Stimulated activated naive CD8-positive, alpha-beta T cell treated with anti-CD3 and anti-CD28 coated beads, Interleukin-15, amount 100 ng/mL, for 72 hours (primary cell): Measurements from ENCODE around the gene C6orf120.

ENCODE experiments used
- ATAC-seq: fragments of 150-1000 bp; cut with Tn5 transposase; 2 replicates; pipeline ENCODE4 v1.10.0; 2021; ENCODE audit warnings: mild to moderate bottlenecking, moderate library complexity
- DNase-seq, 2 donors: peaks; one replicate each; pipeline ENCODE4 v3.0.0; 2021 to 2022
- H3K27ac Mint-ChIP-seq, 2 donors: one replicate each; pipeline ENCODE4 v1.8.0; 2022; ENCODE audit warnings: mild to moderate bottlenecking in 2 of 2, mixed read lengths in 2 of 2, moderate library complexity in 2 of 2
- H3K27me3 Mint-ChIP-seq: one replicate; pipeline ENCODE4 v1.8.0; 2022; ENCODE audit warnings: mixed read lengths
- H3K4me1 Mint-ChIP-seq: one replicate; pipeline ENCODE4 v1.8.0; 2022; ENCODE audit warnings: mild to moderate bottlenecking, mixed read lengths
- H3K4me3 Mint-ChIP-seq, 2 donors: one replicate each; pipeline ENCODE4 v1.8.0; 2022; ENCODE audit warnings: mild to moderate bottlenecking in 2 of 2, mixed read lengths in 2 of 2, moderate library complexity in 1 of 2
- H3K9me3 Mint-ChIP-seq, 2 donors: one replicate each; pipeline ENCODE4 v1.8.0; 2022; ENCODE audit warnings: mixed read lengths in 2 of 2

The C6orf120 gene

GRCh38 chr6:169702840-169703246 is 917 bp downstream of the C6orf120 start:
- DNase-seq: no peak
- peaks cover 67% of the 10 kb centered on the region for H3K4me1 Mint-ChIP-seq
- peak overlapping the region; percentile 91 to 95 for H3K27ac Mint-ChIP-seq
- ATAC-seq: peak; percentile 35
- peak overlapping the region; percentile 91 to 94 for H3K4me3 Mint-ChIP-seq
- H3K27me3 Mint-ChIP-seq: no peaks in the 10 kb centered on the region
- no peaks in the 10 kb centered on the region for H3K9me3 Mint-ChIP-seq

DNA sequence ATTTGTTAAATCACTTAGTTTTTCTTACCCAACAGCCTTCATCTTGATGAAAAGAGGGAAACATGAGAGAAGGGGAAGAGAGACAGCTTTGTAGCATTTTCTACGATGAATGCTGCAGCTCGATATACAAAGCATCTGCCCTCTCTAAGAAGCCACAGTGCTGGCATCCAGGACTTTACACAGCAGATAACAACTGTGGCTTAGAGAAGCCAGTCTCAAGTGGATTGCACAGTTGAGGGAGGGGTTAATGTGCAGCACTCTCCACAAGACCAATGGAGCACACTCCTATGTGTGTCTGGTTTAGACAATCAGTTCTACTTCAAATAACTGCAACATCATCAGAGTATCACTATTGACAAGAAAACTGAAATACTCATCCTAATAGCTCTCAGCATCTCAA is 5.8 kb downstream of the C6orf120 start:
- no peaks in the 10 kb centered on the region for H3K27me3 Mint-ChIP-seq
- H3K27ac Mint-ChIP-seq: peak overlapping the region in 1 of 2 donors; percentile 52
- DNase-seq (no peak), ATAC-seq (no peak)
- H3K4me1 Mint-ChIP-seq: peaks cover 52% of the 10 kb centered on the region
- H3K4me3 Mint-ChIP-seq: no peak overlapping the region
- no peaks in the 10 kb centered on the region for H3K9me3 Mint-ChIP-seq

GRCh38 chr6:169709293-169709692 is 7.4 kb downstream of the C6orf120 start:
- DNase-seq (no peak), ATAC-seq (no peak)
- no peaks in the 10 kb centered on the region for H3K9me3 Mint-ChIP-seq
- no peak overlapping the region for H3K27ac Mint-ChIP-seq
- peaks cover 42% of the 10 kb centered on the region for H3K4me1 Mint-ChIP-seq
- no peak overlapping the region for H3K4me3 Mint-ChIP-seq
- H3K27me3 Mint-ChIP-seq: no peaks in the 10 kb centered on the region

DNA sequence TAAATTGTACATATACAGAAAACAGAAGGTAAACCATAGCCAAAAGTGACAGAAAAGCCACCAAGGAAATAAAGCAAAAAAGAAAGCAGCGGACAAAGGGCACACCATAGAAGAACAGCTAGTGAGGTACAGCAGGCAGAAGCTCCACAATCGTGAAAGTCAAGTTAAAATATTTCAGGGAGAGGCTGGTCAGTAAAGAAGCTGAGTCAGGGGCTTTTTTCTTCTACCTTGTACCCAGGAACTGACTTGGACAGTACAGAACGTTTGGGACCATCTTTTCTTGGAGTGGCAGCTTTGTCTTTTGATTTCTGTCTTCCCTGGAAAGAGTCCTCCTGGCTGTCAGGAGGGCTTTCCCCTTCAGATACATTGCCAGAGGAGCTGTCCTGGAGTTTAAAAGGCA is 8.1 kb downstream of the C6orf120 start:
- ATAC-seq (no peak), DNase-seq (no peak)
- Mint-ChIP-seq H3K4me3 (no peak overlapping the region), H3K27ac (no peak overlapping the region), H3K4me1 (peaks cover 38% of the 10 kb centered on the region), H3K27me3 (no peaks in the 10 kb centered on the region), H3K9me3 (no peaks in the 10 kb centered on the region)

DNA sequence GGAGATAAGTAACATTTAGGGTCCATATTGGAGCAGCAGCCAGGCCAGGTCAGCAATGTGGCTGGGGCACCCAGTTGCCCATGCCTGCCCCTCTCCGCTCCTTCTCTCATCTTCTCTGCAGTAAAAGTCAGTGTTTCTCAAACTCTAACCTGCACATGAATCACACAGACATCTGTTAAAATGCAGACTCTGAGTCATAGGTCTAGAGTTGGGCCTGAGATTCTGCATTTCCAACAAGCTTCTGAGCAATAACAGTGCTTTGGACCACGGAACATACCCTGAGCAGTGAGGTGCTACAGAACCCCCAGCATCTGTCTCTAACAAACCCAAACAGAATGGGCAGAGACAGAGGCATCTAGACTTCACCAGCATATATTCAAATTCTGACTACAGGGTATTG is 12.3 kb downstream of the C6orf120 start:
- no peak for DNase-seq
- Mint-ChIP-seq H3K9me3 (no peaks in the 10 kb centered on the region), H3K4me1 (peaks cover 13% of the 10 kb centered on the region), H3K27ac (no peak overlapping the region), H3K27me3 (no peaks in the 10 kb centered on the region), H3K4me3 (no peak overlapping the region)
- no peak for ATAC-seq

DNA sequence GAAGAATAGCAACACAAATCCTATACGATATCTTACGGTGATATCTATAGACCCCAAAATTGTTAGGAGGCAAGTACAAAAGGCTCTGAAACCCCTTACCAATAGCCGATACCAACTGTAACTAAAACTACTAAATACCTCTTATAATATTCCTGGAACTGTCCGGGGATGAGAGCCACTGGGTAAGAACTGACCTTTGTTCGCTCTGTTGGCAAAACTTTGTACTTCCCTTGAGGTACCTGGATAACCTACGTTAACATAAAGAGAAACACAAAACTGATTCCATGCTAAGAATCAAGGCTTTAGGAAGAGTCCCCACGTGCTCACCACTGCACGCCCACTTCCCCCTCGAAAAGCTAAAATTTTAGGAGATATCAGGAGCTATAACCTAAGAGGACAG is 12.7 kb downstream of the C6orf120 start:
- no peak for ATAC-seq
- peaks cover 13% of the 10 kb centered on the region for H3K4me1 Mint-ChIP-seq
- H3K9me3 Mint-ChIP-seq: no peaks in the 10 kb centered on the region
- no peak overlapping the region for H3K27ac Mint-ChIP-seq
- H3K4me3 Mint-ChIP-seq: no peak overlapping the region
- no peaks in the 10 kb centered on the region for H3K27me3 Mint-ChIP-seq
- no peak for DNase-seq

- Mint-ChIP-seq H3K4me1 (peaks cover 28% of the 10 kb centered on the region), H3K27ac (no peak overlapping the region), H3K27me3 (no peaks in the 10 kb centered on the region), H3K9me3 (no peaks in the 10 kb centered on the region), H3K4me3 (no peak overlapping the region)
- ATAC-seq (no peak), DNase-seq (no peak)
Observed at GRCh38 chr6:169719117-169719516, 17.2 kb downstream of the C6orf120 start.

DNA sequence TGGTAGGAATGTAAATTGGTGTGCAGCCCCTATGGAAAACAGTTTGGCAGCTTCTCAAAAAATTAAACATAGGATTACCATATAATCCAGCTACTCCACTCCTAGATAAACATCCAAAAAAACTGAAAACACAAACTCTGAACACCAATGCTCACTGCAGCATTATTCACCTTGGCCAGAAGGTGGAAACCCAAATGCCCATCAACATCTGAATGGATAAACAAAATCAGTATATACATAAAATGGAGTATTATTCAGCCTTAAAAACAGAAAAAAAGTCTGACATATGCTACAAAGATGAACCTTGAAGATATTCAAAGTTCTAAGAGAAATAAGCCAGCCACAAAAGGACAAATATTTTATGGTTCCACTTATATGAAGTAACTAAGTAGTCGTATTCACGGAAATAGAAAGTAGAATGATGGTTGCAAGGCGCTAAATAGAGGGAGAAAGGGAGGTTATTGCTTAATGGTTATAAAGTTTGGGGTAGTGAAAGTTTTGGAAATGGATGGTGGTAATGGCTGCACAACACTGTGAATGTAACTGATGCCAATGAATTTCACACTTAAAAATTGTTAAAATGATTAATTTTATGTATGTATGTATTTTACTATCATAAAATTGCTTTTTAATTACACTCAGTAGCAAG is 18.4 kb downstream of the C6orf120 start:
- Mint-ChIP-seq H3K27me3 (no peaks in the 10 kb centered on the region), H3K4me3 (peak overlapping the region in 1 of 2 donors; percentile 3), H3K4me1 (peaks cover 28% of the 10 kb centered on the region), H3K9me3 (no peaks in the 10 kb centered on the region), H3K27ac (no peak overlapping the region)
- ATAC-seq (no peak), DNase-seq (no peak)

- Mint-ChIP-seq H3K4me1 (peaks cover 45% of the 10 kb centered on the region), H3K9me3 (no peaks in the 10 kb centered on the region), H3K27ac (peak overlapping the region; percentile 34 to 94), H3K27me3 (no peaks in the 10 kb centered on the region), H3K4me3 (peak overlapping the region; percentile 78 to 95)
- DNase-seq (peak; percentile 15 to 34), ATAC-seq (peak; percentile 32)
Observed at GRCh38 chr6:169722362-169723199, 20.7 kb downstream of the C6orf120 start.

DNA sequence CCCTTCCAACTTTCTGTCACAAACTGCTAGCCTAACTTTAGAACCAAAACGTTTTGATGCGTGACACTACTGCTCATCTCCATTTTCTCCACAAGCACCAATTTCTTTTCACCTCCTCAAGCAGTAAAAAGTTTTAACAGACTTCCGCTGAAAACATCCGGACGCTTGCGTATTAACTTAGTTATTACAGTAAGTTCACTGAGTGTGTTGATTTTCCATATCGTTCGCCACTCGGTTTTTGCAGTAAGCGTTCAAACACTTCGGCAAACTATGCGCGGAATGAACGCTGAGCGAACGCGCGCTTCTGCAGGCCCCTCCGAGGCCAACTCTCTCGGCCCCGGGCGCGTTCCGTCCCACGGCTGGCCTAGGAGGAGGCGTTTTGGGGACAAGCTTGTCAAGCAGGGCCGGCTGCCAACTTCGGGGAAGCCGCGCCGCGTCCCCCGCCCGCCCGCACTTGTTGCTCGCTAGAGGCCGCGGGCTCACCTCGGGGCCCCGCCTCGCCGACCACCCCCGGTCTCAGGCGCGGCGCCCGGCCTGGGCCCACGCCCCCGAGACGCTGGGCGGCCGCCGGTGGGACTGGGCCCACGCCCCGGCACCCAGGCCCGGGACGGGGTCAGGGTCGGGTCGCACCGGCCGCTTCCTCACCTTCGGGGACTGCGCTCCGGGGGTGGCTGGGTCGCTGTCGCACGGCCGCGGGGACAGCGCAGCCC is 21.4 kb downstream of the C6orf120 start:
- DNase-seq: peak; percentile 76
- Mint-ChIP-seq H3K4me3 (peak overlapping the region; percentile 78 to 95), H3K27me3 (no peaks in the 10 kb centered on the region), H3K27ac (peak overlapping the region; percentile 34 to 94), H3K4me1 (peaks cover 51% of the 10 kb centered on the region), H3K9me3 (no peaks in the 10 kb centered on the region)
- ATAC-seq: peak; percentile 63

GRCh38 chr6:169723991-169724493 is 22.1 kb downstream of the C6orf120 start:
- peak; percentile 38 to 47 for DNase-seq

GRCh38 chr6:169724494-169725124 is 22.7 kb downstream of the C6orf120 start, which contains the start of gene PHF10:
Gene PHF10, minus strand, starts transcription at chr6:169724500. Its CDS starts 569 bp downstream, at chr6:169723931.
- H3K4me1 Mint-ChIP-seq: peaks cover 44% of the 10 kb centered on the region
- peak; percentile 62 for DNase-seq
- peak; percentile 65 for ATAC-seq
- H3K27ac Mint-ChIP-seq: peak within 1 kb of the TSS; percentile 69 to 94
- no peaks in the 10 kb centered on the region for H3K9me3 Mint-ChIP-seq
- H3K27me3 Mint-ChIP-seq: no peaks in the 10 kb centered on the region
- peak within 1 kb of the TSS; percentile 78 to 95 for H3K4me3 Mint-ChIP-seq

More at GRCh38 chr6:169723991-169724493, 22.1 kb downstream of the C6orf120 start:
- Mint-ChIP-seq H3K9me3 (no peaks in the 10 kb centered on the region), H3K27ac (peak overlapping the region; percentile 57 to 75), H3K27me3 (no peaks in the 10 kb centered on the region), H3K4me1 (peaks cover 50% of the 10 kb centered on the region), H3K4me3 (peak overlapping the region; percentile 47 to 48)
- ATAC-seq: peak; percentile 51

- Mint-ChIP-seq H3K4me1 (peaks cover 37% of the 10 kb centered on the region), H3K4me3 (peak overlapping the region; percentile 71 to 78), H3K9me3 (no peaks in the 10 kb centered on the region), H3K27ac (peak overlapping the region; percentile 69 to 73), H3K27me3 (no peaks in the 10 kb centered on the region)
- DNase-seq: peak; percentile 4 to 28
- peak; percentile 33 for ATAC-seq
Observed at GRCh38 chr6:169725125-169726048, 23.5 kb downstream of the C6orf120 start.

DNA sequence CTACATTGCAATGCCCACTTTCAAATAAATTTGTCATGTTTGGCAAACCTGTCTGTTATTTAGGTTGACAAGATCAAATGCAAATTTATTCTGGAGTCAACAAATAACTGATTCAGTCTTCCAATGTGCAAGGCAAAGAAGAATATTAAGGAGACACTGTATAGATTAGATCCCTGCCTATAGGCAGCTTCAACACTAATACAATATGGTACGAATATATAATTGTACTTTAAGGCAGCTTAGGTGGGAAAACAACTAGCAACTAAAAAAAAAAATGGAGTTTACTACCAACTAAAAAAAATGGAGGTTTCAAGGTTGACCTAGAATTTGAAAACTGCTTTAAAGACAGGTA is 24.1 kb downstream of the C6orf120 start:
- H3K9me3 Mint-ChIP-seq: no peaks in the 10 kb centered on the region
- peak overlapping the region in 1 of 2 donors; percentile 28 for H3K27ac Mint-ChIP-seq
- H3K4me1 Mint-ChIP-seq: peaks cover 31% of the 10 kb centered on the region
- no peak for ATAC-seq
- no peaks in the 10 kb centered on the region for H3K27me3 Mint-ChIP-seq
- DNase-seq: no peak
- peak overlapping the region in 1 of 2 donors; percentile 78 for H3K4me3 Mint-ChIP-seq
